Activated CD4-positive, alpha-beta T cell treated with anti-CD3 and anti-CD28 coated beads for 36 hours (primary cell): Measurements from ENCODE around the gene KLF12. TPM values are rescaled to one million over a fixed set of nuclear protein-coding genes. Genes with fewer than 3 reads are reported as not detected.

ENCODE experiments used
- ATAC-seq: fragments of 200-7000 bp; cut with Tn5 transposase; one replicate; pipeline ENCODE4 v1.10.0; 2021; ENCODE audit warnings: mild to moderate bottlenecking, moderate library complexity
- CTCF ChIA-PET: fragments of 350-600 bp; sonication (Branson Sonifier 250); formaldehyde crosslinking; loops from one replicate; lab custom pipeline; 2021; ENCODE audit warnings: antibody characterized with exemption; lab: Charles Lee
- POLR2A ChIA-PET: fragments of 350-600 bp; sonication (Branson Sonifier 250); formaldehyde crosslinking; loops from one replicate; lab custom pipeline; 2021; ENCODE audit warnings: antibody characterized with exemption, inconsistent platforms; lab: Charles Lee
- DNase-seq: peaks from one replicate; pipeline ENCODE4 v3.0.0-alpha.2; 2020
- H3K27ac Mint-ChIP-seq: one replicate; pipeline ENCODE4 v1.8.0; 2021; ENCODE audit warnings: mixed read lengths
- H3K27me3 Mint-ChIP-seq: one replicate; pipeline ENCODE4 v1.8.0; 2021; ENCODE audit warnings: mixed read lengths
- H3K36me3 Mint-ChIP-seq: one replicate; pipeline ENCODE4 v1.8.0; 2021; ENCODE audit warnings: low read depth, mixed read lengths
- H3K4me1 Mint-ChIP-seq: one replicate; pipeline ENCODE4 v1.8.0; 2021; ENCODE audit warnings: mixed read lengths
- H3K4me3 Mint-ChIP-seq: one replicate; pipeline ENCODE4 v1.8.0; 2021; ENCODE audit warnings: mild to moderate bottlenecking, moderate library complexity, mixed read lengths
- H3K9me3 Mint-ChIP-seq: one replicate; pipeline ENCODE4 v1.8.0; 2021; ENCODE audit warnings: low read depth, mixed read lengths
- intact Hi-C, 2 experiments: fragments of 100-400 bp; cut with DNase I in 1 of 2; cut with micrococcal nuclease in 1 of 2; formaldehyde crosslinking; loops; one replicate each; pipeline versions ENCODE4 v1.14.2 to v1.15.1; 2022 to 2024; cut with DNase I, micrococcal nuclease
- total RNA-seq, 2 experiments: library from RNA; stranded (reverse); gene quantifications; one replicate each; pipeline ENCODE4 v1.2.3, GENCODE V29; 2021

Gene KLF12
- total RNA-seq, result 10 to 100 TPM; 20.1 to 29.2 TPM

- Mint-ChIP-seq H3K9me3 (no peaks in the 10 kb centered on the region), H3K27me3 (no peaks in the 10 kb centered on the region), H3K36me3 (no peaks in the 10 kb centered on the region), H3K4me3 (no peak within 1 kb of the TSS), H3K4me1 (peaks cover 33% of the 10 kb centered on the region), H3K27ac (peak within 1 kb of the TSS; percentile 99)
- DNase-seq (peak; percentile 97), ATAC-seq (peak; percentile 76)
- POLR2A ChIA-PET, result interaction anchor here (0.7 to 2.9 kb wide), 3 partner anchors 18 to 152 kb away, joined by 3 to 11 read pairs (median 4); no protein-coding TSS in a partner anchor
- intact Hi-C loops, result loop anchor here (1.0 to 5.0 kb wide), 13 partner anchors 72 to 1407 kb away; partner anchors contain the start of genes BORA (in 1 of the 2), COMMD6 (in 1 of the 2), MZT1 (in 1 of the 2) and PIBF1 (in 1 of the 2)
- CTCF ChIA-PET, result interaction anchor here (0.6 to 3.6 kb wide), 3 partner anchors 153 to 434 kb away, joined by 3 to 14 read pairs (median 6); no protein-coding TSS in a partner anchor
Measured at GRCh38 chr13:74134221-74134776, at the start of gene KLF12. Gene KLF12 (minus strand): TSS chr13:74134404.

- intact Hi-C loops, result no loop called here
- DNase-seq (no peak), ATAC-seq (no peak)
- Mint-ChIP-seq H3K27me3 (no peaks in the 10 kb centered on the region), H3K27ac (no peak overlapping the region), H3K36me3 (no peaks in the 10 kb centered on the region), H3K4me3 (no peak overlapping the region), H3K9me3 (no peaks in the 10 kb centered on the region), H3K4me1 (no peaks in the 10 kb centered on the region)
- CTCF ChIA-PET, result no interaction called here
- POLR2A ChIA-PET, result no interaction called here
Measured at GRCh38 chr13:74182491-74182890, 48.3 kb upstream of the KLF12 start.

- Mint-ChIP-seq H3K4me3 (no peak overlapping the region), H3K4me1 (no peaks in the 10 kb centered on the region), H3K27ac (no peak overlapping the region), H3K36me3 (no peaks in the 10 kb centered on the region), H3K27me3 (no peaks in the 10 kb centered on the region), H3K9me3 (no peaks in the 10 kb centered on the region)
- CTCF ChIA-PET, result no interaction called here
- DNase-seq, result no peak
- POLR2A ChIA-PET, result no interaction called here
- intact Hi-C loops, result no loop called here
- ATAC-seq, result no peak
Measured at GRCh38 chr13:74174810-74175209, 40.6 kb upstream of the KLF12 start.

- no peak for DNase-seq
- no peak for ATAC-seq
- H3K27me3 Mint-ChIP-seq, result no peaks in the 10 kb centered on the region
- intact Hi-C loops, result no loop called here
- H3K9me3 Mint-ChIP-seq, result no peaks in the 10 kb centered on the region
- no peak overlapping the region for H3K27ac Mint-ChIP-seq
- H3K4me1 Mint-ChIP-seq, result no peaks in the 10 kb centered on the region
- H3K4me3 Mint-ChIP-seq, result no peak overlapping the region
- CTCF ChIA-PET, result no interaction called here
- no peaks in the 10 kb centered on the region for H3K36me3 Mint-ChIP-seq
- POLR2A ChIA-PET, result no interaction called here
Measured at GRCh38 chr13:74173822-74174221, 39.6 kb upstream of the KLF12 start.

- ATAC-seq, result no peak
- no peak overlapping the region for H3K4me3 Mint-ChIP-seq
- no peaks in the 10 kb centered on the region for H3K36me3 Mint-ChIP-seq
- DNase-seq, result no peak
- no peaks in the 10 kb centered on the region for H3K4me1 Mint-ChIP-seq
- no peak overlapping the region for H3K27ac Mint-ChIP-seq
- H3K27me3 Mint-ChIP-seq, result no peaks in the 10 kb centered on the region
- intact Hi-C loops, result no loop called here
- no peaks in the 10 kb centered on the region for H3K9me3 Mint-ChIP-seq
- CTCF ChIA-PET, result interaction anchor here (0.7 kb wide), 1 partner anchor 107 kb away, joined by 3 read pairs; no protein-coding TSS in a partner anchor
- POLR2A ChIA-PET, result no interaction called here
Measured at GRCh38 chr13:74171641-74172040, 37.4 kb upstream of the KLF12 start.

GRCh38 chr13:74169676-74170075 lies 35.5 kb upstream of the KLF12 start:
- no peaks in the 10 kb centered on the region for H3K9me3 Mint-ChIP-seq
- no peak overlapping the region for H3K4me3 Mint-ChIP-seq
- no peaks in the 10 kb centered on the region for H3K36me3 Mint-ChIP-seq
- H3K27me3 Mint-ChIP-seq, result no peaks in the 10 kb centered on the region
- CTCF ChIA-PET, result interaction anchor here (1.3 kb wide), 2 partner anchors 10 to 116 kb away, joined by 4 to 8 read pairs; no protein-coding TSS in a partner anchor
- H3K4me1 Mint-ChIP-seq, result no peaks in the 10 kb centered on the region
- ATAC-seq, result no peak
- intact Hi-C loops, result no loop called here
- POLR2A ChIA-PET, result no interaction called here
- H3K27ac Mint-ChIP-seq, result no peak overlapping the region
- no peak for DNase-seq

- H3K27me3 Mint-ChIP-seq, result no peaks in the 10 kb centered on the region
- ChIA-PET CTCF (interaction anchor here (1.3 kb wide), 1 partner anchor 118 kb away, joined by 4 read pairs; no protein-coding TSS in a partner anchor), POLR2A (no interaction called here)
- H3K4me1 Mint-ChIP-seq, result no peaks in the 10 kb centered on the region
- H3K27ac Mint-ChIP-seq, result no peak overlapping the region
- intact Hi-C loops, result no loop called here
- H3K9me3 Mint-ChIP-seq, result no peaks in the 10 kb centered on the region
- no peak for DNase-seq
- no peak for ATAC-seq
- H3K36me3 Mint-ChIP-seq, result no peaks in the 10 kb centered on the region
- no peak overlapping the region for H3K4me3 Mint-ChIP-seq
Measured at GRCh38 chr13:74168263-74168675, 34.1 kb upstream of the KLF12 start.

- intact Hi-C loops, result no loop called here
- ChIA-PET CTCF (interaction anchor here (0.9 to 1.0 kb wide), 2 partner anchors 18 to 28 kb away, joined by 3 to 4 read pairs; no protein-coding TSS in a partner anchor), POLR2A (no interaction called here)
- Mint-ChIP-seq H3K4me1 (no peaks in the 10 kb centered on the region), H3K36me3 (no peaks in the 10 kb centered on the region), H3K27me3 (no peaks in the 10 kb centered on the region), H3K27ac (no peak overlapping the region), H3K9me3 (no peaks in the 10 kb centered on the region), H3K4me3 (no peak overlapping the region)
- DNase-seq (no peak), ATAC-seq (no peak)
Measured at GRCh38 chr13:74166261-74167004, 32.2 kb upstream of the KLF12 start.

GRCh38 chr13:74162782-74163181 lies 28.6 kb upstream of the KLF12 start:
- intact Hi-C loops, result no loop called here
- Mint-ChIP-seq H3K4me1 (peaks cover 6% of the 10 kb centered on the region), H3K9me3 (no peaks in the 10 kb centered on the region), H3K27me3 (no peaks in the 10 kb centered on the region), H3K36me3 (no peaks in the 10 kb centered on the region), H3K27ac (no peak overlapping the region), H3K4me3 (no peak overlapping the region)
- DNase-seq (no peak), ATAC-seq (no peak)
- ChIA-PET POLR2A (no interaction called here), CTCF (no interaction called here)

- POLR2A ChIA-PET, result no interaction called here
Measured at GRCh38 chr13:74162135-74162534, 27.9 kb upstream of the KLF12 start.

GRCh38 chr13:74158571-74159352 lies 24.6 kb upstream of the KLF12 start:
- ChIA-PET CTCF (interaction anchor here (1.7 kb wide), 1 partner anchor 11 kb away, joined by 3 read pairs; no protein-coding TSS in a partner anchor), POLR2A (no interaction called here)
- intact Hi-C loops, result no loop called here
- H3K27me3 Mint-ChIP-seq, result no peaks in the 10 kb centered on the region
- no peak overlapping the region for H3K27ac Mint-ChIP-seq
- peaks cover 6% of the 10 kb centered on the region for H3K4me1 Mint-ChIP-seq
- DNase-seq (no peak), ATAC-seq (peak; percentile 61)
- no peaks in the 10 kb centered on the region for H3K9me3 Mint-ChIP-seq
- no peak overlapping the region for H3K4me3 Mint-ChIP-seq
- no peaks in the 10 kb centered on the region for H3K36me3 Mint-ChIP-seq

More at GRCh38 chr13:74162135-74162534, 27.9 kb upstream of the KLF12 start:
- H3K4me3 Mint-ChIP-seq, result no peak overlapping the region
- no peaks in the 10 kb centered on the region for H3K9me3 Mint-ChIP-seq
- DNase-seq (no peak), ATAC-seq (no peak)
- intact Hi-C loops, result no loop called here
- peaks cover 6% of the 10 kb centered on the region for H3K4me1 Mint-ChIP-seq
- H3K27ac Mint-ChIP-seq, result no peak overlapping the region
- no peaks in the 10 kb centered on the region for H3K27me3 Mint-ChIP-seq
- CTCF ChIA-PET, result no interaction called here
- H3K36me3 Mint-ChIP-seq, result no peaks in the 10 kb centered on the region
